Tibial artery (tissue), 4 donors: ENCODE measurements around the gene UBASH3B.

Experiments used
- DNase-seq, 2 donors: peaks; one replicate each; pipeline ENCODE4 v3.0.0-alpha.2; 2019
- H3K27ac ChIP-seq, 2 donors: fragments of 200-600 bp; sonication (generic) in 1 of 2; 1 replicate in 1 of 2; 2 replicates in 1 of 2; pipeline ENCODE4 v1.5.1; 2018 to 2019; ENCODE audit warnings: mild to moderate bottlenecking in 1 of 2
- H3K27me3 ChIP-seq, 2 donors: fragments of 200-600 bp; sonication (generic) in 1 of 2; one replicate each; pipeline versions ENCODE4 v1.5.1 to v1.6.0; 2016 to 2019
- H3K36me3 ChIP-seq, 3 donors: fragments of 200-600 bp; sonication (generic) in 2 of 3; one replicate each; pipeline ENCODE4 v1.5.1; 2016 to 2019; ENCODE audit warnings: mild to moderate bottlenecking in 2 of 3
- H3K4me1 ChIP-seq, 4 donors: fragments of 200-600 bp; sonication (generic) in 2 of 4; 1 replicate in 3 of 4; 2 replicates in 1 of 4; pipeline ENCODE4 v1.5.1; 2016 to 2019
- H3K4me3 ChIP-seq, 2 donors: fragments of 200-600 bp; sonication (generic) in 1 of 2; 1 replicate in 1 of 2; 2 replicates in 1 of 2; pipeline ENCODE4 v1.5.1; 2018 to 2019; ENCODE audit warnings: mild to moderate bottlenecking in 2 of 2
- H3K9me3 ChIP-seq, 3 donors: fragments of 200-600 bp; sonication (generic) in 1 of 3; one replicate each; pipeline ENCODE4 v1.5.1; 2016 to 2019
- intact Hi-C: fragments of 100-400 bp; cut with DNase I; formaldehyde crosslinking; loops from one replicate; pipeline ENCODE4 v1.15.0; 2023; ENCODE audit warnings: low total_unique reads
- TF ChIP-seq, protein P1 (sequence below), 2 experiments: fragments of 200-600 bp in 1 of 2; fragments of 450-650 bp in 1 of 2; IDR thresholded peaks; one replicate each; pipeline ENCODE4 v1.5.1; 2017 to 2019; ENCODE audit warnings: antibody characterized with exemption in 2 of 2, mild to moderate bottlenecking in 1 of 2, moderate library complexity in 1 of 2

Gene UBASH3B

GRCh38 chr11:122847466-122847865, 191.9 kb downstream of the UBASH3B start:
- no peaks in the 10 kb centered on the region for H3K9me3 ChIP-seq
- no peaks in the 10 kb centered on the region for H3K36me3 ChIP-seq
- no peak for DNase-seq
- TF ChIP-seq, protein P1, sequence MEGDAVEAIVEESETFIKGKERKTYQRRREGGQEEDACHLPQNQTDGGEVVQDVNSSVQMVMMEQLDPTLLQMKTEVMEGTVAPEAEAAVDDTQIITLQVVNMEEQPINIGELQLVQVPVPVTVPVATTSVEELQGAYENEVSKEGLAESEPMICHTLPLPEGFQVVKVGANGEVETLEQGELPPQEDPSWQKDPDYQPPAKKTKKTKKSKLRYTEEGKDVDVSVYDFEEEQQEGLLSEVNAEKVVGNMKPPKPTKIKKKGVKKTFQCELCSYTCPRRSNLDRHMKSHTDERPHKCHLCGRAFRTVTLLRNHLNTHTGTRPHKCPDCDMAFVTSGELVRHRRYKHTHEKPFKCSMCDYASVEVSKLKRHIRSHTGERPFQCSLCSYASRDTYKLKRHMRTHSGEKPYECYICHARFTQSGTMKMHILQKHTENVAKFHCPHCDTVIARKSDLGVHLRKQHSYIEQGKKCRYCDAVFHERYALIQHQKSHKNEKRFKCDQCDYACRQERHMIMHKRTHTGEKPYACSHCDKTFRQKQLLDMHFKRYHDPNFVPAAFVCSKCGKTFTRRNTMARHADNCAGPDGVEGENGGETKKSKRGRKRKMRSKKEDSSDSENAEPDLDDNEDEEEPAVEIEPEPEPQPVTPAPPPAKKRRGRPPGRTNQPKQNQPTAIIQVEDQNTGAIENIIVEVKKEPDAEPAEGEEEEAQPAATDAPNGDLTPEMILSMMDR (IDR thresholded peaks at IDR 0.05) = no peak
- H3K4me3 ChIP-seq = no peak overlapping the region
- no peaks in the 10 kb centered on the region for H3K4me1 ChIP-seq
- intact Hi-C loops = no loop called here
- H3K27me3 ChIP-seq = peaks cover 0 to 20% of the 10 kb centered on the region in 2 donors
- H3K27ac ChIP-seq = no peak overlapping the region

GRCh38 chr11:122848186-122848585, 192.7 kb downstream of the UBASH3B start:
- no peak overlapping the region for H3K4me3 ChIP-seq
- H3K36me3 ChIP-seq = no peaks in the 10 kb centered on the region
- TF ChIP-seq, protein P1 (IDR thresholded peaks at IDR 0.05) = no peak
- no peak for DNase-seq
- intact Hi-C loops = no loop called here
- H3K9me3 ChIP-seq = no peaks in the 10 kb centered on the region
- no peaks in the 10 kb centered on the region for H3K4me1 ChIP-seq
- no peak overlapping the region for H3K27ac ChIP-seq
- H3K27me3 ChIP-seq = peaks cover 0 to 22% of the 10 kb centered on the region in 2 donors

- Histone ChIP-seq H3K4me3 (no peak overlapping the region), H3K27ac (no peak overlapping the region), H3K27me3 (peaks cover 0 to 25% of the 10 kb centered on the region in 2 donors), H3K36me3 (no peaks in the 10 kb centered on the region), H3K9me3 (no peaks in the 10 kb centered on the region), H3K4me1 (no peaks in the 10 kb centered on the region)
- DNase-seq = no peak
- intact Hi-C loops = loop anchor here (5.0 kb wide), 1 partner anchor 223 kb away; no protein-coding TSS in a partner anchor
- TF ChIP-seq, protein P1 (IDR thresholded peaks at IDR 0.05) = no peak
Observed at GRCh38 chr11:122850076-122850631, 194.6 kb downstream of the UBASH3B start.

- TF ChIP-seq, protein P1 (IDR thresholded peaks at IDR 0.05) = no peak
- Histone ChIP-seq H3K9me3 (no peaks in the 10 kb centered on the region), H3K4me3 (no peak overlapping the region), H3K36me3 (no peaks in the 10 kb centered on the region), H3K27ac (no peak overlapping the region), H3K27me3 (peaks cover 0 to 25% of the 10 kb centered on the region in 2 donors), H3K4me1 (no peaks in the 10 kb centered on the region)
- intact Hi-C loops = loop anchor here (5.0 kb wide), 1 partner anchor 224 kb away; no protein-coding TSS in a partner anchor
- DNase-seq = no peak
Observed at GRCh38 chr11:122851366-122851966, 195.9 kb downstream of the UBASH3B start.

DNA sequence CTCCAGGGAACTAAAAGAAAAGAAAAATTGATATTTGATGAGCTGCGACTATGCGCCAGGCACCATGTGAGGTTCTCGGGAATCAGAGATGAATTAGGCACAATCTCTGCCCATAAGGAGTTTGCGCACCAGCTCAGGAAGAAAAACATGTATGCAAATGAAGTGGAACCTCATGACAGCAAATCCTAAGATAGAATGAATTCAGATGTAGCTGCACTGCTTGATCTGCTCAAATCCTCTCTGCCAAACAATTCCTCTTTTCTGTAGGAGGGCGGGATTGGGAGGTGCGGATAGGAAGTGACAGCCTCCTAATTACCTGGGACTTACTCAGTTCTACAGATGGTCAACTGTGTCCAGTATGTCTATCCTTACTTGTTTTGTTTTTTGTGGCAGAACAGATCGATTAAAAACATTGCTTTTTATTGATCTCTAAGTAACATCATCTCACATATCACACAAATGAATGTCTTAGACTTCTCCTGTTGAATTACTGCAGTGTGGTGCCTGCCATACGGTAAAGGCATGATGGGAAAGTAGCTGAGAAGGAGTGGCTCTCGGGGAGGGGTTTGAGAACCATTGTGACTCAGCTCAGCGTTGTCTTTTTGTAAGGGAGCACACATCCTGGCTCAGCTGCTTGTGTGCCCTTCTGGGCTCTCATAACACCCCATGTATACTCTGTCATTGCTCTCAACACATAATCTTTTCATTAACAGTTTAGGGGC, 196.7 kb downstream of the UBASH3B start:
- Histone ChIP-seq H3K9me3 (no peaks in the 10 kb centered on the region), H3K4me3 (no peak overlapping the region), H3K4me1 (no peaks in the 10 kb centered on the region), H3K27ac (no peak overlapping the region), H3K36me3 (no peaks in the 10 kb centered on the region), H3K27me3 (peaks cover 0 to 25% of the 10 kb centered on the region in 2 donors)
- DNase-seq = no peak
- intact Hi-C loops = loop anchor here (5.0 kb wide), 1 partner anchor 225 kb away; no protein-coding TSS in a partner anchor
- TF ChIP-seq, protein P1 (IDR thresholded peaks at IDR 0.05) = no peak
